GM18907 (cell line): ENCODE measurements around the gene KRT16.
A peak's percentile ranks its signal among the peaks of the same experiment; 100 is the strongest.
"Not testable (repeated sequence)": the region's sequence is repeated elsewhere in the genome, so short reads cannot be mapped to it uniquely, and the experiment has no call there.

Experiments
- ATAC-seq: cut with Tn5 transposase; IDR thresholded peaks from one replicate; pipeline ENCODE4 v1.9.1; 2021; ENCODE audit warnings: mild to moderate bottlenecking, moderate library complexity; ENCODE audit not compliant: unreplicated experiment

KRT16 gene

DNA sequence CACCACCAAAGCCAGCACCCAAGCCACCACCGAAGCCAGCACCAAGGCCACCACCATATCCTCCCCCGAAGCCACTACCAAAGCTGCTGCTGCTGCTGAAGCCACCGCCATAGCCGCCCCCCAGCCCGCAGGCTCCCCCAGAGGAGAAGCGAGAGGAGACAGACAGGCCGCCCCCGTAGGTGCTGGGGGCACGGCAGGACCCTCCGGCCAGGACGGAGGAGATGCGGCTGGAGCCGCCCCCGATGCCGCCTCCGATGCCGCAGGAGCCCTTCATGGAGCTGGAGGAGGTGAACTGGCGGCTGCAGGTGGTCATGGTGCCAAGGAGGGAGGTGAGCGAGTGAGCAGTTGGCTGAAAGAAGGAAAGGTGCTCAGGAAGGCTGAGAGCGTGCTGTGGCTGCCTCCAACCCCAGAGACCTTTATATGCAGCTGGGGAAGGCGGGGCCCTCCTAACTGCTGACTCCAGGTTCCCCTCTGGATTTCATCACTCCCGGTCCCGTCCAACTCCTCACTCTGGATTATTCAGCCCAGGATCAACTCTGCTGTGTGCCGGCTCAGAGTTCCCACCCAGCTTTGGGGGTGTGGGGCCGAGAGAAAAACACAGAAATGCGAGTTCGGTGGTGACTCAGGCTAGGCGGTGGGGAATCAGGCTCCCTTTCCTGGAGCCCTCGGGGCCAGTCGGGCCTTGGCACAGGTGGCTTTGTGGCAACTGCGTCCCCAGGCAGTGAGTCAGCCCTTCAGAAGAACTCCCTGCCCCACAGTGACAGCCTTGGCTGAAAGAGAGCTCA is at the start of gene KRT16:
TSS of gene KRT16 (minus strand) at position 392 of the 785 bp plus-strand sequence. CDS start at position 313, 79 bp downstream.
- ATAC-seq = not testable (repeated sequence)

DNA sequence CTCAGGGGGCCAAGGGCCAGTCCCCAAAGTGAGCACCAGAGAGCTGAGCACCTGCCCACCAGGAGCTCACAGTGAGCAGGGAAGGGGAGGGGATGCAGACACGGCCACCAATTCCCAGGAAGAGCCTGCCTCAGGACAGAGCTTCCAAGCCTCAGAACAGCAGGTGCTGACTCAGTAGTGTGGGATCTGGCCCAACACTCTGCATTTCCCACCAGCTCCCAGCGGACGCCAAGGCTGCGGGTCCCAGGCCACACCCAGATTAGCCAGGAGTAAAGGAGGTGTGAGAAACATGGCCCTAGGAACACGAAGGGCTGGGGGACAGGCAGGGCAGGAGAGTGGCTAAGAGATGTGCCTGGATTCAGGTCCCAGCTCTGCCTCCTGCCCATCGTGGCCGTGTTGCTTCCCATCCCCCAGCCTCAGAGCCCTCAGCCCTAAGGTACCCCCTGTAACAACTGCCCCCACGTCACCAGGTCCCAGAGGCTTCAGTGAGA is 47.7 kb upstream of the KRT16 start:
- ATAC-seq = no peak

DNA sequence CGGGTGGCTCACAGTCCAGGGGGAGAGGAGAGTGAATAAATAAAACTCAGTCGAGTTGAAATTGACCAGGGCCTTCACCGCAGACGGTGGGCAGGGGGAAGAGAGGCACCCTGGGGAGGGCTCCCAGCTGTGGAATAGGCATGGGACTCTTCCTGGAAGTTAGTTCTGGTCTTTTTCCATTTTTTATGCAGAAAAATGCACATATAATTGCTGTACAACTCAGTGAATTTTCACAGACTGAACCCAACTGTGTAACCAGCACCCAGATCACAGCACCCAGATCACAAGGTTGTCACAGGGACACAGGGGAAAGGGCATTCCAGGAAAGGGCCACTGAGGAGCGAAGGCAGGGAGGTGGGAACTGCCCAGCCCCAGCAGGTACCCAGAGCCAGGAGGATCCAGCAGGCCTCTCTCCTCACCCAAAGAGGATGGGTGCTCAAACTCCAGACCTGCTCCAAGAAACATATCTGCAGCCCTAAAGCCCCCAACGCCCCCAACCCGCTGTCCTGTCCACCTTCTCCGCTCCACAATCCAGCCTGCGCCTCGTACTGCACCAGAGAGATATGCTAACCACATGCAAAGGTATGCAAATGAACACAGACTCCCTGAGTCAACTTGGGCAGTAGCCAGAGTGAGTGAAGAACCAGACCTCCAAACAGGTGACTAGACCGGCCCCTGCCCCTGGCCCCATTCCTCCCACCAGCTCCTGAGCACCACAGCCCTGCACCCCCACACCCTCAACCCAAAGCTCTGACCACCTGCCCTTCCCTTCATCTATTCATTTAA is 47.1 kb upstream of the KRT16 start:
- ATAC-seq = no peak

DNA sequence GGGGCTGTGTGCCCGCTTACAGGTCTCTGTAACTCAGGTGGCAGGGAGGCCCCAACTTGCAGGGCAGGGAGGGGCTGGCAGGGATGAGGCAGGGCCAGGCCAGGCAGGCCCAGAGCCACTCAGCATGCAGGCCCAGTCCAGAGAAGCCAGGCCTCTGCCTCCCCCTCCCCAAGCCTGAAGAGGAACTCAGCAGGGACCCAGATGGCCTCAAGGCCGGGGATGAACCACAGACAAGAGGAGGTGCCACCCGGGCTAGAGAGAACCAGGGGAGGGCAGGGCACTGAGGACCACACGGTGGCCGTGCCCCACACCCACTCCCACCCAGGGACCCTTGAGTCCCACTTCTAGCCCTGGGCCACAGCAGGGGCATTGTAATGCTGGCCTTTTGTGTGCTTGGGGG is 46.3 kb upstream of the KRT16 start:
- ATAC-seq = no peak

DNA sequence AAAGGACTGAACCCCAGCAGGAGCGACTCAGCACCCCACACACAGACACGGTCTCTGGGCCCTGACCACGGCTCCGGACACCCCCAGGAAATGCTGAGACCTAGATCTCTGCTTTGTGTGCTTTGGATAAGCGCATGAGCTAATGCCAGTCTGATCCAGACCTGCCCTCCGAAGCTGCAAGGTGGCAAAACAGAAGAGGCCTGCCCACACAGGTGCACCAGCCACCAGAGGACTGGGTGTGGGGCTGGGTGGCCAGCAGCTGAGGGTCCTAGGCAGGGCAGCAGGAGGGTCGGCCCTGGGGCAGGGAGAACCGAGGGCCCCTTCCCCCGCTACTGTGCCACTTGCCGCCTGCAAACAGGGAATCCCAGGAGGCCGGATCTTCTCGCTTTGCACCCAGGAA is 45.4 kb upstream of the KRT16 start:
- no peak for ATAC-seq

DNA sequence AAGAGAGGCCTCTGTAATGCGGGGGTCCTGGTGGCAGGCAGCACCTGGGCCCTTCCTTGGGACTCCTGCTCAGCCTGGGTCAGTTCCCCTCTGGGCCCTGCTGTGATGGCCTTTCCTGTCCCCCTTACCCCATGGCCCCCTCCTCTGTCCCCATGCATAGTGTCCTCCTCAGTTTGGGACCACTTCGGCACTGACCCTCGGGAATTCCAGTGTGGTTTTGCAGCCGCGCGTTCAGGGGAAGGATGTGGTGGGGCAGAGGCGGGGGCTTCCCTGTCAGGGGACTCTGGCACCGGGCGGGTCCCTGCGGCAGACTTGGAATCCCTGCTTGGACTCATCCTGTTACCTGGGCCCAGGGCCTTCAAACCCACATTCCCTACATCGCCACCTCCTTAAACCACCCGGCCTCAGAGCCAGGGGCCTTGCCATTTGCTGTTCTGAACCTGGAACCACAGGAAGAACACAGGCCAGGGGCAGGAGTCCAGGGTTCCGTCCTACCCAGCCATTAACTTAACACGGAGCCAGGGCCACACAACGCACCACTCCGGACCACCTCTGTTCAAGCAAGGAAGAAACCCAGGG is 44.7 kb upstream of the KRT16 start:
- no peak for ATAC-seq

DNA sequence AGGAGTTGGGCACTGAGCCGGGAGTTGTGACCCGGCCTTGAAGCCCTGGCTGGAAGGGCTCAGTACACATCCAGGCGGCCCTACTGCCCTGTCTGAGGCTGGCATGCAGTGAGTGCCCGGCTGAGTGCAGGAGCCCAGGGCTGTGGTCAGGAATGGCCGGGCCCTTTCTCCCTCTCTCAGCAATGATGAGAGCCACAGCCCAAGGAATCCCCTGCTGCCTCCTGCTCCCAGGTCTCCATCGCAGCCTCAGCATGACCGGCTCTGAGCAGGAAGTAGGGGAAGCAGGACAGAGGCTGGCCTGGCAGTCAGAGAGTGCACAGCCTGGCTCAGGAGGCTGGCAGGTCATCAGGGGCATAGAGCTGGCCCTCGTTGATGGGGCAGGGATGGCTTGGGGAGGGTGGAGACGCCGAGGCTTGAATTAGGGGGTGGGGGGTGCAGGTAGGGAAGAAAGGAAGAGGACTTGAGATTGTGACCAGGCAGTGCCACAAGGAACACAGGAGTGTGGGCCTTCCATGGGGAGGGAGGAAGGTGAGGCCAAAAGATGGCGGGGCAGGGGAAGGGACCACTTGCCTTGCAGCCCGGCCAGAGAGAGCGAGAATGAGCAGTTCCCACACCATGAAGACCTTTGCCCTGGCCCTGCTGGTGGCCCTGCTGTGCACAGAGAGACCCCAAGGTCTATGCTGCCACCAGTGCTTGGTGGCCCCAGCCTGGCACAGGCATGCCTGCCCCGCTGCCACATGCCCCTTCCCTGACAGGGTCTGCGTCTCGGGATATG is 43.9 kb upstream of the KRT16 start:
- no peak for ATAC-seq

DNA sequence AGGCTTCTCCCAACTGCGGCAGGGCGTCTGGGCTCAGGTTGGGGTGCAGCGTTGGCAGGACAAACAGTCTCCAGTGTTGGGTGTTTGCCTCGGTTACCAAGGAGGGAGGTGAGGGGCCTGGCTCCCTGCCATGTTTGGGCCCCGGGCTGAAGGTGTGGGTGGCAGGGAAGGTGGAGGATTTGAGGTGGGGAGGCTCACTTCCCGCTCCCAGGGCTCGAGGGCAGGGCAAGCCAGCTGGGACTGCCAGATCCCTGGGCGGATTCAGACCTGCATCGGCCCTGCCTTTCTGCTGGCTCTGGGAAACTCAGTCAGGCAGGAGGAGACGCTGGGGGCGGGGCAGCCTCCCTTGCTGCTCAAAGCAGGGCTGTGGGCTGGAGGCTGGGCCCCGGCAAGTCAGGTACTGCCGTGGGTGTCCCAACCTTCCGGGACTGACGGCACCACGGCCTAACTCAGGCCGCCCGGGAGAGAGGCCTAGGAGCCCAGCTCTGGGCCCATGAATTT is 43.1 kb upstream of the KRT16 start:
- ATAC-seq = no peak

DNA sequence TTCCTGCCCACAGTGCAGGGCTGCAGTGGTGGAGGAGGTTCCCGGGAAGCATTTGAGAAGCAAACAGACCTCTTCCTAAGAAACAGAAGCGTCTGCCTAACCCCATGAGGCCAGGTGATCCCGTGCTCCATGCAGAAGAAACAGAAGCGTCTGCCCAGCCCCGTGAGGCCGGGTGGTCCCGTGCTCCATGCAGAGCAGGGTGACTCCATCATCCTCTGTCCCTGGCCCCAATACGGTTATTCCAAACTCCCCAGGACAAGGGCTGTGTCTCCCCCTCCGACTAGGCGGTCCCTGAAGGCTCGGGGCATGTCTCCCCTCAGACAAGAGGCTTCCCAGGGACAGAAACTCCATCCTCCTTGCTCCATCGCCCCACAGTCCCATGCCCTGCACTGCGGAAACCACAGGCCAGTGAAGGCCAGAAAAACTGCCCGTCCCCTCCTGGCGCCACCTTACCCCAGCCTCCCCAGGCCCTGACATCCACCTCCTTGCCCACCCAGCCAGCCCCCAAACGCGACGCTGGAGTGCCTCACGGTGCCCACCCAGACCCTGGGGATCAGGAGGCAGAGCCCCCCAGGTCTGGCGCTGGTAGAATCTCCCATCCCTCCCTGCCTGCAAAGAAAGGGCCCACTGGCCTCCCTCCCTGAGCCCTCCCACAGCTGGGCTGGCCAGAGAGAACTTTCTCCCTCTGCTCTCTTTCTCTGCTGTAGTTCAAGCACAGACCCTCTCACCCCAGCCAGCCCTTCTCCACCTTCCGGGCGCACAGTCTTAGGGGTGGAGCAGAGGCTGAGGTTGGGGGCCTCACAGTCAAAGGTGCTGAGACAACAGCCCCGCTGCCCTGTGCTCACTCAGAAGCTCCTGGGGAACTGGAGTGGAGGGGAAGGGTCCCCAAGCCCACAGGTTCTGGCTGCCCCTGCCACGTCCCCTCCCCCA is 42.4 kb upstream of the KRT16 start:
- ATAC-seq = no peak

DNA sequence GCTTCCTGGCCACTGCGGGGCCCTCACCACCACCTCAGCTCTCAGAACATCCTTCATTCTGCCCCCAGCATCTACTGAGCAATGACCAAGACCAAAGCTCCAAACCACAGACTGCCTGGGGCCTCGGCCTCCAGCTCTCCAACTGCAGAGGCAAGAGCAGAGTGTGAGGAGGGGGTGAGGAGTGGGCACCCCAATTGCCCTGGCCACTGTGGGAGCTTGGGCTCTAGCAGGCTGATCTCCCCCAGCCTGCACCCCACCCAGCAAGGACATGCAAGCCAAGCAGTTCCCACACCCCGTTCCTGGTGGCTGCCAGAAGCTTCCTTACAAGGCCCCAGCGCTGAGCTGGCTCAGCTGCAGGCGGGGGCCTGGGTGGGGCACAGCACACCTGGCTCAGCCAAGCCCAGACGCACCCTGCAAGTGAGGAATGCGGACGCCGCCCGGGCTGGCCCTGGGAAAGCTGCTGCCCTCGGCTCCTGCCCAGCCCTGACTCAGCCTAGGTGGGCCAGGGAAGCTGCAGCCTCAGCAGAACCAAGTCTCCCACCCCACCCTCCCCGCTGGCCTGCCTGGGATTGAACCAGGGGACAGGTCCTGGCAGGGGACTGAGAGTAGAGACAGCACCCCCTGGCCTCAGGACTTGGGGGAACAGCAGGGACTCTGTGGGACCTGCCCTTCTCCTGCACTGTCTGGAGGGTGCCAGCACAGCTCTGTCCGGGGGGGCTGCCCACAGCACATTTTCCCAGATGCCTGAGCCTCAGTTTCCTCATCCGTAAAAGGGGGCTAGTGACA is 41.5 kb upstream of the KRT16 start:
- no peak for ATAC-seq

DNA sequence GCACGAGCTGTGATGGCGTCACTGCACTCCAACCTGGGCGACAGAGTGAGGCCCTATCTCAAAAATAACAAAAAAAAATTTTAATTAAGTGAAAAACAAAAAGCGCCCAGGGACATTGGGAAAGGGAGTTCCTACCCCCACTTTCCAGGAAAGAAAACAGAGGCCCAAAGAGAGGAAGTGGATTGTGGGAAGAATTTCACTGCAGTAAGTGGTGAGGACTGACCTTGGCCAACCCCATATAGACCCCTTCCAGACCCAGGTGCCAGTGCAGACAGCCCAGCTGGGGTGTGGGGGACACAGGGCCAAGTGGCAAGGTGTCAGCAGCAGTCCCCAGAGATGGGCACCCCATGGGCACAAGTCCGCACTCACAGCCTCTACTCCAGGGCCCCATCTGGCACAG is 40.9 kb upstream of the KRT16 start:
- ATAC-seq = no peak

DNA sequence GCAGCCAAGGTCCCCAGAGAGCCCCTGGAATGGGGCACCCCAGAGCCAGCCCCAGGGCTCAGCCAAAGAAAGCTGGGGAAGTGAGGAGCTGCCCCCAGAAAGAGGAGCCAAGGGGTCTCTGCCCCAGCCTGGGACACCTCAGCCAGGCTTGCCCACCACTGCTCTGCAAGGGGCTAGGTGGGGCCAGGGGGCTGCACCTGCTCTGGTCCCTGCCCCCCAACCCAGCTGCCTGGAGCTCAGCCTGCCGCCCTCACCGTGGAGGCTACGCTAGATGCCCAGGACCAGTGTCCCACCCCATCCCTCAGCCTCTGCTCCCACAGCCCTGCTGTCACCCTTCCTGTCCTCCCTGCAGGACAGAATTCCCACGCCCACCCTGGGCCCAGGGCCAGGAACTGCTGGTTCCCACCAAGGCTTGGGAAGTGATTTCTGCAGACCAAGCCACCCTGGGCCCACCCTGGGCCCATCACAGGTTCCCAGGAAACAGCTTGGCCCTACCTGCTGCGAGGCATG is 39.9 kb upstream of the KRT16 start:
- no peak for ATAC-seq

DNA sequence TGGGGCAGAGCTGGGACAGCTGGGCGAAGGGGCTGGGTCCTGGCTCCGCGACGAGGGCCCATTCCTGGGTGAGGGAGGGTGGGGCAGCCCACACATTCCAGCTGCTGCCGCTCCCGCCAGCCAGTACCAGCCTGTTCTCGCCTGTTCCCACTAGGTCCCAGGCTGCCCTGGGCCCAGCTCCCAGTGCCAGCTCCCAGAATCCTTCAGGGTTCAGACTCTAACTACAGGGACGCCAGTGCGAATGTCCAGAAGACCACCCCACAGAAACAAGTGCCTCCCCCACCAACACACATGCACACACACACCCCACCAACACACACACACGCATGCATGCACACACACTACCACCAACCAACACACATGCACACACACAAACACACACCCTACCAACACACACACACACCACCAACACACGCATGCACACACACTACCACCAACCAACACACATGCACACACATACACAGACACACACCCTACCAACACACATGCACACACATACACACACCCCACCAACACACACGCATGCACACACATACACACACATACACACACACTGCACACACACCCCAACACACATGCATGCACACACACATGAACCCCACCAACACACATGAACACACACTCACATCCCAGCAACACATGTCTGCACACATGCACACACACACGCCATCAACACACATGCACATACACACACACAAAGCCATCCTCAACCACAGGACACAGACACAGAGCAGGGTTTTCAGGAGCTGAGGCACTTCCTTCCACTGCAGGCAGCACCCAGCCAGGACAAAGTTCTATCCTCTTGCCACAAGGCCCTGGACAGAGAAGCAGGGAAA is 39.3 kb upstream of the KRT16 start:
- ATAC-seq = no peak

DNA sequence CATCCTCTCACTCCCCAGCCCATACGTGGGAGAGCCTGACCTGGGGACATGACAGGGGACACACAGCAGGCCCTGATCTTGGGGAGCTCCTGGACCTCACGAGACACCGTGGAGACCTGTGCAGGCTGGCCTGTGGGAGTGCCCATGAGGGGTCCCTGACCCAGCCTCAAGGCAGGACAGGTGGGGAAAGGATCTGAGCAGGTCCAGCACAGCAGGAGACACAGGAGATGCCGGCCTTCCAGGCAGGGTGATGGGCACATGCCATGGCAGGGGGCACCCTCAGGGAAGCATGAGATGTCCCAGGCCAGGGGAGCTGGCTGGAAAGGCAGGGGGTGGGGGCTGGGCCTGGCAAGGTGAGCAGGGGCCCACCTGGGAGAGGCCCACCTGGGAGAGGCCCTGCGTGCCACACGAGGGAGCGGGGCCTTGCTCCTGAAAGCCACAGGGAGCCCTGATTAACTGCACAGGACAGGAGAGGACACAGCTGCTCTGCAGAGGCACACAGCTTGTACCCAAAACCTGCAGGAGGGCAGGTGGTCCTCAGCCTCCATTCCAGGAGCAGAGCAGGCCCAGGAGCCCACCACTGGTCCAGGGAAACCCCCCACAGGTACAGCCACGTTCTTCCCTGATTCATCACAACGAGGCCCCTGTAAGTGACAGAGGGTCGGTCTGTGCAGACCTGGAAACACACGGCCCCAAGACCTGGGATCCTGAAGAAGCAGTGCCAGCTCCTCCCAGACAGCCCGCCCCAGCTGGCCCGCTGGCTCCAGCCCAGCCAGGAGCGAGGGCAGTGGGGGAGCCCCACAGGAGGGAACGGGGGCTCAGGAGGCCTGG is 38.4 kb upstream of the KRT16 start:
- no peak for ATAC-seq

DNA sequence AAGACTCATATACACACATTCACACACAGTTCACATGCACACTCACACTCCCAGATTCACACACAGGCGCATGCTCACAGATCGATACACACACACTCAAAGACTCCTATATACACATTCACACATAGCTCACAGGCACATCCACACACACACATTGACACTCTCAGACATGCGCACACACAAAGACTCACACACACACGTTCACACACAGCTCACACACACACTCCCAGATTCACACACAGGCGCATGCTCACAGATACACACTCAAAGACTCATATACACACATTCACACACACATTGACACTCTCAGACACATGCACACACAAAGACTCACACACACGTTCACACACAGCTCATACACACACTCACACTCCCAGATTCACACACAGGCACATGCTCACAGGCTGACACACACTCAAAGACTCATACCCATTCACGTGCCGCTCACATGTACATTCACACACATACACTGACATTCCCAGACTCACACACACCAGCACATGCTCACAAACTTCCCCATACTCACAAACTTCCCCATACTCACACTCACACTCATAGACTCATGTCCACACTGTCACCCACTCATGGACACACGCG is 37.5 kb upstream of the KRT16 start:
- ATAC-seq = no peak

DNA sequence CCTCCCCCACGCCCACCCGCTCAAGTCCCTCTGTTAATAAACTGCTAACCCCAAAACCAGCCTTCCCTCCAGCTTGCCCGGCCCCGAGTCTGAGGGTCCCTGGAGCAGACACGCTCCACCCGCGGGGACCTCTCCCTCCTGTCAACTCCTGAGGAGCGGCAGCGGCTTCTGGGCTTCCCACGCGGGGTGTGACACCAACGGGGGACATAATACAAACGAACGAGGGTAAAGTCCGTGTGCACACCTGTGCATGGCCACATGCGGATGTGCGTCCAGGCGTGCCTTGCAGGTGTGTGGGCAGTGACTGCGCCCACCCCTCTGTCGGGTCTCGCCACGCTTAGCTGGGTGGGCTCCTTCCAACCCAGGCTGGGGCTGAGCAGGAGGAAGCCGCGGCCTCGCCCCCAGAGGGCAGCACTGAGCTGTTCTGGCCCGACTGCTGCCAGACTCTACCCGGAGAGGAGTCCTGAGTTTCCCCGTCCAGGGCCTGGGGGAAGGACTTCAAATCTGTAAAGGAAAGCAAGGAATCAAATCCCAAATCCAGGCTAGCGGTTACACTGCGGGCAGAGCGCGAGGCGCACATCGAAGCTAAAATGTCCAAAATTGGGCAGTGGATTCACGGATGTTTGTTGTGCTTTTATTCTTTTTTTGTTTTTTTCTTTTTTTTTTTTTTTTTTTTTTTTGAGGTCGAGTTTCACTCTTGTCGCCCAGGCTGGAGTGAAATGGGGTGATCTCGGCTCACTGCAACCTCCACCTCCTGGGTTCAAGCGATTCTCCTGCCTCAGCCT is 36.0 kb upstream of the KRT16 start:
- ATAC-seq = peak; percentile 44
